Liver (tissue), 9 donors: ENCODE measurements around the gene DSC2. TPM values are rescaled to one million over a fixed set of nuclear protein-coding genes. Genes with fewer than 3 reads are reported as not detected.

ENCODE experiments used
- DNase-seq: peaks from one replicate; pipeline ENCODE4 v3.0.0-alpha.2; 2017; ENCODE audit warnings: low spot score
- H3K27ac ChIP-seq, 2 donors: one replicate each; pipeline ENCODE4 v1.7.0; 2013; ENCODE audit warnings: inconsistent platforms in 2 of 2, low read length in 2 of 2, control low read depth in 1 of 2, low read depth in 1 of 2, mild to moderate bottlenecking in 1 of 2
- H3K27me3 ChIP-seq, 4 donors: one replicate each; pipeline versions ENCODE4 v1.6.1 to v1.7.0; 2013; ENCODE audit warnings: low read length in 3 of 4, inconsistent platforms in 1 of 4, mild to moderate bottlenecking in 1 of 4, moderate library complexity in 1 of 4; ENCODE audit not compliant: control insufficient read depth in 4 of 4, insufficient read depth in 4 of 4
- H3K36me3 ChIP-seq, 4 donors: one replicate each; pipeline versions ENCODE4 v1.6.1 to v1.7.0; 2013; ENCODE audit warnings: low read length in 3 of 4, mild to moderate bottlenecking in 3 of 4, low read depth in 1 of 4, moderate library complexity in 1 of 4; ENCODE audit not compliant: control insufficient read depth in 4 of 4, insufficient read depth in 3 of 4
- H3K4me1 ChIP-seq, 4 donors: one replicate each; pipeline versions ENCODE4 v1.6.1 to v1.7.0; 2013; ENCODE audit warnings: low read length in 3 of 4, mild to moderate bottlenecking in 3 of 4, moderate library complexity in 1 of 4; ENCODE audit not compliant: control insufficient read depth in 4 of 4, insufficient read depth in 4 of 4
- H3K4me3 ChIP-seq, 3 donors: one replicate each; pipeline versions ENCODE4 v1.6.1 to v1.7.0; 2013; ENCODE audit warnings: low read length in 3 of 3, control low read depth in 1 of 3, low read depth in 1 of 3, mild to moderate bottlenecking in 1 of 3
- H3K9ac ChIP-seq, 2 donors: one replicate each; pipeline ENCODE4 v1.7.0; 2013; ENCODE audit warnings: low read length in 2 of 2, mild to moderate bottlenecking in 2 of 2, moderate library complexity in 2 of 2, control low read depth in 1 of 2, low read depth in 1 of 2
- H3K9me3 ChIP-seq, 4 donors: one replicate each; pipeline versions ENCODE4 v1.6.1 to v1.7.0; 2013; ENCODE audit warnings: low read length in 3 of 4; ENCODE audit not compliant: control insufficient read depth in 4 of 4
- ATF3 ChIP-seq: IDR thresholded peaks from 2 replicates; pipeline ENCODE4 v1.6.1; 2016; ENCODE audit warnings: antibody characterized with exemption
- CTCF ChIP-seq: fragments of 150-350 bp; IDR thresholded peaks from 2 replicates; pipeline ENCODE4 v1.5.1; 2017; ENCODE audit warnings: improper control_type of control experiment, low read depth, low read length; ENCODE audit not compliant: missing input control
- EGR1 ChIP-seq, 2 donors: IDR thresholded peaks; 2 replicates each; pipeline ENCODE4 v1.6.1; 2016 to 2018; ENCODE audit warnings: antibody characterized with exemption in 2 of 2, low read depth in 2 of 2
- FOXA1 ChIP-seq: IDR thresholded peaks from 2 replicates; pipeline ENCODE4 v1.6.1; 2016; ENCODE audit warnings: antibody characterized with exemption
- FOXA2 ChIP-seq: IDR thresholded peaks from 2 replicates; pipeline ENCODE4 v1.6.1; 2016; ENCODE audit warnings: antibody characterized with exemption
- GABPA ChIP-seq, 2 donors: IDR thresholded peaks in 1 of 2; conservative IDR thresholded peaks in 1 of 2; 2 replicates each; pipeline ENCODE4 v1.6.1; 2016; ENCODE audit warnings: antibody characterized with exemption in 2 of 2, mild to moderate bottlenecking in 1 of 2, moderate library complexity in 1 of 2
- HNF4A ChIP-seq, 2 donors: conservative IDR thresholded peaks; 2 replicates each; pipeline ENCODE4 v1.6.1; 2016; ENCODE audit warnings: antibody characterized with exemption in 2 of 2, mild to moderate bottlenecking in 2 of 2
- NR2F2 ChIP-seq: IDR thresholded peaks from 2 replicates; pipeline ENCODE4 v1.6.1; 2016; ENCODE audit warnings: antibody characterized with exemption
- RAD21 ChIP-seq, 2 donors: IDR thresholded peaks; 2 replicates each; pipeline ENCODE4 v1.6.1; 2016; ENCODE audit warnings: antibody characterized with exemption in 2 of 2, mild to moderate bottlenecking in 2 of 2
- REST ChIP-seq: IDR thresholded peaks from 2 replicates; pipeline ENCODE4 v1.6.1; 2016; ENCODE audit warnings: antibody characterized with exemption, mild to moderate bottlenecking
- RXRA ChIP-seq, 2 donors: IDR thresholded peaks; 2 replicates each; pipeline ENCODE4 v1.6.1; 2017 to 2018; ENCODE audit warnings: antibody characterized with exemption in 2 of 2, mild to moderate bottlenecking in 1 of 2
- TAF1 ChIP-seq: conservative IDR thresholded peaks from 2 replicates; pipeline ENCODE4 v1.6.1; 2016; ENCODE audit warnings: antibody characterized with exemption, mild to moderate bottlenecking
- YY1 ChIP-seq: IDR thresholded peaks from 2 replicates; pipeline ENCODE4 v1.6.1; 2016; ENCODE audit warnings: antibody characterized with exemption, mild to moderate bottlenecking
- WGBS: extraction: QIAGEN DNeasy Blood & Tissue Kit; methylation state at CpG from one replicate; pipeline ENCODE4 v1.1.7; 2013; 5-methylcytosine and 5-hydroxymethylcytosine counted together
- polyA plus RNA-seq, 2 donors: library from polyadenylated mRNA; stranded (reverse) in 1 of 2; unstranded in 1 of 2; fragments of 200-250 nt in 1 of 2; fragments of >200 nt in 1 of 2; fragmentation: Nextera tagmentation in 1 of 2; extraction: Ambion mirVana in 1 of 2; gene quantifications; one replicate each; pipeline versions ENCODE4 v1.2.1 to v1.2.3, GENCODE V29; 2013 to 2015
- total RNA-seq, 2 donors: library from RNA; depleted of rRNA; stranded (reverse); fragments of >200 nt; gene quantifications; one replicate each; pipeline ENCODE4 v1.2.3, GENCODE V29; 2014
- donor health status: healthy.
- donor health status: healthy.
- donor health status: healthy.
- donor health status: healthy.
- donor health status: healthy.

The DSC2 gene
- total and polyA plus RNA-seq, 4 donors, result 3.7 to 16.4 (median 7.4) TPM

- TF ChIP-seq NR2F2, result no peak
- no peak for TF ChIP-seq RAD21 (IDR thresholded peaks at IDR 0.05)
- TF ChIP-seq CTCF, result no peak
- TF ChIP-seq TAF1, result no peak
- TF ChIP-seq ATF3, result no peak
- TF ChIP-seq YY1, result no peak
- TF ChIP-seq FOXA1, result no peak
- no peak for TF ChIP-seq FOXA2
- no peak for TF ChIP-seq REST
- no peak for TF ChIP-seq HNF4A (conservative IDR thresholded peaks at IDR 0.05)
- Histone ChIP-seq H3K27ac (no peak overlapping the region), H3K4me3 (no peak overlapping the region), H3K36me3 (peaks cover 2 to 33% (median 27%) of the 10 kb centered on the region in 4 donors), H3K9ac (no peak overlapping the region), H3K4me1 (no peaks in the 10 kb centered on the region), H3K9me3 (no peaks in the 10 kb centered on the region), H3K27me3 (no peaks in the 10 kb centered on the region)
- 83% methylated on average over 3 of the region's 3 CpGs for WGBS
- DNase-seq, result no peak
These were observed 32.0 kb downstream of the DSC2 start for GRCh38 chr18:31070206-31070605.

- no peak for DNase-seq
- no peak overlapping the region for H3K27ac ChIP-seq
- TF ChIP-seq ATF3, result no peak
- TF ChIP-seq RXRA (IDR thresholded peaks at IDR 0.05), result no peak
- TF ChIP-seq FOXA2, result no peak
- TF ChIP-seq FOXA1, result no peak
- WGBS, result 98% methylated on average over 1 of the region's 1 CpG
- H3K9ac ChIP-seq, result no peak overlapping the region
- no peaks in the 10 kb centered on the region for H3K9me3 ChIP-seq
- H3K36me3 ChIP-seq, result peaks cover 0 to 19% (median 15%) of the 10 kb centered on the region in 4 donors
- no peaks in the 10 kb centered on the region for H3K4me1 ChIP-seq
- no peaks in the 10 kb centered on the region for H3K27me3 ChIP-seq
- H3K4me3 ChIP-seq, result no peak overlapping the region
These were observed 36.0 kb downstream of the DSC2 start for GRCh38 chr18:31066266-31066665.

- WGBS, result 90% methylated on average over 6 of the region's 6 CpGs
- Histone ChIP-seq H3K9me3 (no peaks in the 10 kb centered on the region), H3K27me3 (no peaks in the 10 kb centered on the region), H3K4me1 (no peaks in the 10 kb centered on the region), H3K27ac (no peak overlapping the region), H3K4me3 (no peak overlapping the region), H3K36me3 (peaks cover 0 to 13% (median 10%) of the 10 kb centered on the region in 4 donors), H3K9ac (no peak overlapping the region)
- TF ChIP-seq EGR1 (IDR thresholded peaks at IDR 0.05; ENCODE audit: low read depth in 2 of 2), result no peak
- TF ChIP-seq GABPA (IDR thresholded peaks at IDR 0.05 in 1 of 2, conservative IDR thresholded peaks at IDR 0.05 in 1 of 2), result no peak
- TF ChIP-seq CTCF, result no peak
- TF ChIP-seq RXRA (IDR thresholded peaks at IDR 0.05), result no peak
- no peak for TF ChIP-seq YY1
- TF ChIP-seq TAF1, result no peak
- no peak for TF ChIP-seq REST
- DNase-seq, result no peak
These were observed 37.0 kb downstream of the DSC2 start for GRCh38 chr18:31065036-31065773.
